Right lobe of liver (tissue), 4 donors: ENCODE data around the gene ZNF454.

Source experiments
- CTCF ChIP-seq, 4 donors: fragments of 200-600 bp in 3 of 4; fragments of 450-650 bp in 1 of 4; IDR thresholded peaks; one replicate each; pipeline versions ENCODE4 v1.5.1 to v1.8.0; 2016 to 2022; ENCODE audit warnings: antibody characterized with exemption in 4 of 4, mild to moderate bottlenecking in 2 of 4
- POLR2A ChIP-seq: fragments of 450-650 bp; IDR thresholded peaks from one replicate; pipeline ENCODE4 v1.6.1; 2017; ENCODE audit warnings: antibody characterized with exemption, mild to moderate bottlenecking
- donor health status: DM: no; HTN: no; CAD: no.
- donor health status: DM: no; HTN: no; CAD: no.
- donor health status: DM: no; HTN: yes; CAD: no.

- TF ChIP-seq CTCF (IDR thresholded peaks at IDR 0.05) (no peak), POLR2A (no peak)
These were observed 42.7 kb downstream of the ZNF454 start for GRCh38 chr5:178983728-178984127.
